HUES48 (cell line): Measurements from ENCODE around the gene KLK8.
A peak's percentile ranks its signal among the peaks of the same experiment; 100 is the strongest.
"Not testable (repeated sequence)": the region's sequence is repeated elsewhere in the genome, so short reads cannot be mapped to it uniquely, and the experiment has no call there.

ENCODE experiments used
- H3K27ac ChIP-seq: one replicate; pipeline ENCODE4 v1.7.0; 2013; ENCODE audit warnings: low read depth, low read length, inconsistent platforms
- H3K27me3 ChIP-seq: 2 replicates; pipeline ENCODE4 v1.6.1; 2013; ENCODE audit warnings: mild to moderate bottlenecking, low read length; ENCODE audit not compliant: control insufficient read depth, insufficient read depth
- H3K36me3 ChIP-seq: 2 replicates; pipeline ENCODE4 v1.6.1; 2013; ENCODE audit warnings: low read length; ENCODE audit not compliant: control insufficient read depth, insufficient read depth
- H3K4me1 ChIP-seq: 2 replicates; pipeline ENCODE4 v1.6.1; 2013; ENCODE audit warnings: mild to moderate bottlenecking, low read length; ENCODE audit not compliant: control insufficient read depth, insufficient read depth
- H3K4me3 ChIP-seq: 2 replicates; pipeline ENCODE4 v1.5.1; 2013; ENCODE audit warnings: mild to moderate bottlenecking, low read depth, low read length
- H3K9ac ChIP-seq: 2 replicates; pipeline ENCODE4 v1.6.1; 2013; ENCODE audit warnings: mild to moderate bottlenecking, low read depth, low read length, moderate library complexity
- H3K9me3 ChIP-seq: 2 replicates; pipeline ENCODE4 v1.6.1; 2013; ENCODE audit warnings: low read length; ENCODE audit not compliant: control insufficient read depth, insufficient read depth

Gene KLK8

DNA sequence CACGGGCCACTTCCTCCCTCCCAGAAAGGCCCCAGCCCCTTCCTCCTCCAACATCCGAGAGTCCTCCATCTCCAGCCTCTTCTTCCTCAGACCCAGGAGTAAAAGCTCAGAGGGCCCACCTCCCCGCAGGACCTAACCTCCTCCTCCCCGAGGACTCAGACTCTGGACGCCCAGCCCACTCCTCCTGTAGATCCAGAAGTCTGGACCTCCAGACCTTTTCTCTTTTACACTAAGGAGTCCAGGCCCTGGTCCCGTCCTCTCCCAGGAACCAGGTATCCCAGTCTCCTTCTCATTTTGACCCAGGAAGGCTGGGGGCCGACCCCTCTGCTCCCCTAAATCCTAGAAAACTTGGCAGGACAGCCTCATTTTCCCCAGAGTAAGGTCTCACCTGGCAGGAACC, 1.9 kb upstream of the KLK8 start:
- no peaks in the 10 kb centered on the region for H3K36me3 ChIP-seq
- H3K9ac ChIP-seq, result no peak overlapping the region
- H3K4me3 ChIP-seq, result no peak overlapping the region
- H3K9me3 ChIP-seq, result no peaks in the 10 kb centered on the region
- no peak overlapping the region for H3K27ac ChIP-seq
- H3K27me3 ChIP-seq, result no peaks in the 10 kb centered on the region
- peaks cover 9% of the 10 kb centered on the region; the same call in 1 of the 2 replicates for H3K4me1 ChIP-seq

DNA sequence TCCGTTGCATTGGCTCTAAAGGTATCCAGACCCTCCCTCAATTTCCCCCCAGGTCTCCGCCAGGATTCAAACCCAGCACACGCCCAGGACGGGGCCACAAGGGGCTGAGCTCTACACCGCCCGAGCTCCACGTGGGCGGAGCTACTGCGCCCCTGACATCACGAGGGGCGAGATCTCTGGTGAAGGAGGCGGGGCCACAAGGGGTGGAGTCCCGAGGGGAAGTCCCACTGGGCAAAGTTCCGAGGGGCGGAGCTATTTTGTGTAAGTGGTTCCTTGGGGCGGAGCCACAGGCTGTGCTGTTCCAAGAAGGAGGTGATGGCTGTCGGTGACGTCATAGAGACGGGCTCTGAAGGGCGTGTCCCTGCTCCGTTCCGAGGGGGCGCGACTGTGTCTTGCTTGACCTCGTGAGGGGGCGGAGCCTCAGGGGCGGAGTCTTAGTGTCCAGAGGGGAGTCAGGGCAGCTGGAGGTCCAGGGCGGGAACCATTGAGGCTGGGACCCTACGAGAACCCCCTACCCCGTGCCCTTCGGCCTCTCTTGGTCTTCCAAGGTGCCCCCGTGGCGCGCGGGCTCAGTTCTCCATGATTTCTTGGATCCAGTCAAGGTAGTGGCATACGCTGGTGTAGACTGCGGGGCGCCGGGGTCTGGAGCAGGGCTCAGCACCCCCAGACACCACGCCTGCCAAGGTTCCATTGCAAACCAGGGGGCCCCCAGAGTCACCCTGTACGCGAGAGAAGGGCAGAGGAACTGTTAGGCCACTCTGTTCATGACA, 1.3 kb upstream of the KLK8 start:
- H3K9me3 ChIP-seq, result no peaks in the 10 kb centered on the region
- H3K4me3 ChIP-seq, result peak overlapping the region; percentile 52; the same call in 1 of the 2 replicates
- peaks cover 9% of the 10 kb centered on the region; the same call in 1 of the 2 replicates for H3K4me1 ChIP-seq

DNA sequence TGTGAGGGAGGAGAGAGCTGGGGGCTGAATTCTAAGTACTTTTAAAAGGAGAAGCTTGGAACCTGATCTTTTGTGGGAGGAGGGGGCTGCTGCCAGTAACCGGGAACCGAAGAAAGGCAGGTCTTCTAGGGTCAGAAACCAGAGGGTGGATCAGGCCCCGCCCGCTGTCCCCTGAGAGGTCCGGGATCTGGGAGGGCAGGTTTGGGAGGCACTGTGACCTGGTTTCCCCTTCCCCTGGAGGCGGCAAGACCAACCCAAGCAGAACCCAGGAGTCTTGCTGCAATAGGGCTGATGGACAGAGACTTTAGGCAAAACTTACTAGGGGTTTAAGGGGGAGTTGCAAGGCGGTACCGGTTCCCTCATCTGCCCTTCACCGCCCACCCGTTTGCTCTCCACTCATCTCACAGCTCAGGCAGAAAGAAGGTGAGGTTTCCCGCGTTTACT, 707 bp upstream of the KLK8 start:
- Histone ChIP-seq H3K4me1 (peaks cover 9% of the 10 kb centered on the region; the same call in 1 of the 2 replicates), H3K27ac (no peak overlapping the region), H3K9me3 (no peaks in the 10 kb centered on the region), H3K4me3 (peak overlapping the region; percentile 52), H3K27me3 (no peaks in the 10 kb centered on the region), H3K36me3 (no peaks in the 10 kb centered on the region), H3K9ac (no peak overlapping the region)

More for the DNA sequence above, 1.3 kb upstream of the KLK8 start:
- Histone ChIP-seq H3K27ac (no peak overlapping the region), H3K27me3 (no peaks in the 10 kb centered on the region), H3K36me3 (no peaks in the 10 kb centered on the region), H3K9ac (no peak overlapping the region)

DNA sequence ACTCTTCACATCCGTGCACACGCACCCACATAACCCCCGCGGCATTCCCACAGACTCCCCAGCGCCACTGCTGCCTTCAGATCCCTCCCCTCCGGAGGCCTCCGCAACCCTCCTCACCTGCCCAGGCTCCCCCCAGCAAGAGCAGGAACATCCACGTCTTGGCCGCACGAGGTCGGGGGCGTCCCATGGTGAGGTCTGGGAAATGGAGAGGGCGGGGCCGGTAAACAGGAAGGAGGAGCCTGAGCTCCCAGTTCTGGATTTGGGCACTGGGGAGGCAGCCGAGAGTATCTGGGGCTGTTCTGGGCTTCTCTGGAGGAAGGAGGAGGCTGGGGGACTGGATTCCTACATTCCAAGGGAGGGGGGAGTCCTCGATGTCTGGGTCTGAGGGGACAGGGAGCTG, 423 bp downstream of the KLK8 start:
- Histone ChIP-seq H3K27ac (no peak overlapping the region), H3K36me3 (no peaks in the 10 kb centered on the region), H3K9ac (no peak overlapping the region), H3K27me3 (peaks cover 4% of the 10 kb centered on the region; the same call in 1 of the 2 replicates), H3K4me3 (no peak overlapping the region; the same call in 1 of the 2 replicates), H3K9me3 (no peaks in the 10 kb centered on the region), H3K4me1 (peaks cover 9% of the 10 kb centered on the region; the same call in 1 of the 2 replicates)

DNA sequence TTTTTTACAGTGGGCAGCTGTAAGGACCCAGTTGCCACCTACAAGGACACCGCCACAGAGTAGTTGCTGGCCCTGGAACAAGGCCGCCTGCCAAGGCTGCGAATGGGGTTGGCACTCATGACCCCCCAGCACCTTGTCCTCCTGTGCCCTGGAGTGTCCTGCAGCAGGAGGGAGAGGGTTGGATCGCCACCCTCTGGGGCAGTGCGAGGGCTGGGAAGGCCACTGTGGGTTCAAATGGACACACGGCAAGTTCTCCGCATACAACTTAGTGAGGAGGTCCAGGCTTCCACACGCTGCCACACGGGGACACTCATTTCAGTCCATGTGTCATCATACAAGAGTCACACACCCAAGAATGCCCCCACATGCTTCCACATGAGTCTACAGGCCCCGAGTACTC, 978 bp downstream of the KLK8 start:
- no peaks in the 10 kb centered on the region for H3K9me3 ChIP-seq
- peaks cover 4% of the 10 kb centered on the region; the same call in 1 of the 2 replicates for H3K27me3 ChIP-seq
- peaks cover 9% of the 10 kb centered on the region; the same call in 1 of the 2 replicates for H3K4me1 ChIP-seq
- no peak overlapping the region for H3K4me3 ChIP-seq
- no peak overlapping the region for H3K9ac ChIP-seq
- no peaks in the 10 kb centered on the region for H3K36me3 ChIP-seq
- no peak overlapping the region for H3K27ac ChIP-seq

DNA sequence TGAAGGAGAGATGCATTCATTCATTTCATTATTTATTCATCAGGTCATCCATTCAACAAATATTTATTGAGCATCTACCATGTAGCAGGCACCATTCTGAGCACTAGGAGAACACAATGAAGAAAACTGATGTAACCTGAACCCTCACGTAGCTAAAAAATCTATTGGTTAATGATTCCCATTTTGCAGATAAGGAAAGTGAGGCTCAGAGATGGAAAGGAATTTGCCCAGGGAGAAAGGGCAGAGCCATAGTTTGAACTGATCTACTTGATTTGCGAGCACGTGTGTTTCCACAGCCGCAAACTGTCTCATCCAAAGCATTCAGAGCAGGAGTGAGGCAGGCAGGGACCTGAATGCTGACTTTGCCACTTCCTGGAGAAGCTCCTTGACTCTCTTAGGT, 2.7 kb downstream of the KLK8 start:
- peaks cover 4% of the 10 kb centered on the region; the same call in 1 of the 2 replicates for H3K27me3 ChIP-seq
- no peaks in the 10 kb centered on the region for H3K9me3 ChIP-seq
- H3K4me3 ChIP-seq, result no peak overlapping the region
- H3K9ac ChIP-seq, result no peak overlapping the region
- H3K27ac ChIP-seq, result no peak overlapping the region
- no peaks in the 10 kb centered on the region for H3K36me3 ChIP-seq
- H3K4me1 ChIP-seq, result peaks cover 9% of the 10 kb centered on the region; the same call in 1 of the 2 replicates

DNA sequence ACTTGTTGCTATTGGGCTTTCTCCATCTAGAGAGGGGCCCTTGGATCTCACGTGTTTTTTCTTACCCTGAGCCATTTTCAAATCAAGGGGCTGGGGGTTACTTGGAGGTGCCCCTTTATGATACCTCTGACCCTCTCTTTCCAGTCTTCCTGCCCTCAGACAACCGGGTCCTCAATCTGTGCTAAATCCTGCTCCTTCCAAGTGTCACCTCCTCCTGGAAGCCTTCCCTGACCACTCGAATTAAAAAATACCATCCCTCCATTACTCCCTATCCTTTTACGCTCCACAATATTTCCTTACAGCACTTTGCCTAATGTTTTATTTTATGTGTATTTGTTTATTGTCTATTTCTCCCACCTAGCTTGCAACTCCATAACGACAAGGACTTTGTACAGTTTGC, 3.3 kb downstream of the KLK8 start:
- no peak overlapping the region for H3K4me3 ChIP-seq
- peaks cover 4% of the 10 kb centered on the region; the same call in 1 of the 2 replicates for H3K27me3 ChIP-seq
- no peaks in the 10 kb centered on the region for H3K36me3 ChIP-seq
- no peak overlapping the region for H3K27ac ChIP-seq
- peaks cover 9% of the 10 kb centered on the region; the same call in 1 of the 2 replicates for H3K4me1 ChIP-seq
- H3K9ac ChIP-seq, result no peak overlapping the region
- no peaks in the 10 kb centered on the region for H3K9me3 ChIP-seq

DNA sequence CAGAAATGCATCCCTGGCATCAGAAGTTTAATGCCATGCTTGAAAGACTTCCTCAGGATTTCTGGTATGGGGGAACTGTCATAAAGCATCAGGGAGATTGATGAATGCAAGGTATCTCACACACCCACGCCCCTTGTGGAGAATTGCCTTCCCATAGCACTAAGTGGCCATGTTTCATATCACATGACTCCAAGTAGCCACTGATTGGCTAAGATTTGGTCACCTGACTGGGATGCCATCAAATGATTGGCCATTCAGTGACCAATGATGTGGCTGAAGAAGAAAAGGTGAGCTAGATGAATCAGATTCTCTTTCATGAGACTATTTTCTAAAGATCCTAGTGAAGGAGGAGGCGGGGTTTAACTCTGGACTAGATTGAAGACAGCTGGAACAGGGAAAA, 7.3 kb downstream of the KLK8 start:
- H3K9me3 ChIP-seq, result no peaks in the 10 kb centered on the region
- H3K4me1 ChIP-seq, result no peaks in the 10 kb centered on the region
- H3K36me3 ChIP-seq, result no peaks in the 10 kb centered on the region
- H3K27me3 ChIP-seq, result peaks cover 4% of the 10 kb centered on the region; the same call in 1 of the 2 replicates
- H3K9ac ChIP-seq, result no peak overlapping the region
- no peak overlapping the region for H3K27ac ChIP-seq
- no peak overlapping the region for H3K4me3 ChIP-seq

DNA sequence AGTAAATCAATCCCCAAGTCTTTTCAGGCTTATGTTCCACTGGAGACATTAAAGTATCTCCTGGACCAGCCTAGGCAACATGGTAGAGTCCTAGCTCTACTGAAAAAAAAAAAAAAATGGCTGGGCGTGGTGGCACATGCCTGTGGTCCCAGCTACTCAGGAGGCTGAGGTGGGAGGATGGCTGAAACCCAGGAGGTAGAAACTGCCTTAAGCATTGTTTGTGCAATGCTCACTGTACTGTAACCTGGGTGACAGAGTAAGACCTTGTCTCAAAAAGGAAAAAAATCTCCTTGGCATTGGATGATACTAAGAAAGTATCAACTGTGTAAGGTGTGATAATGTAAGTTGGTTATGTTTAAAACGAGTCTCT, 8.8 kb downstream of the KLK8 start:
- H3K4me1 ChIP-seq, result no peaks in the 10 kb centered on the region
- no peak overlapping the region for H3K27ac ChIP-seq
- H3K27me3 ChIP-seq, result peaks cover 9% of the 10 kb centered on the region; the same call in 1 of the 2 replicates
- H3K4me3 ChIP-seq, result no peak overlapping the region
- no peak overlapping the region for H3K9ac ChIP-seq
- no peaks in the 10 kb centered on the region for H3K36me3 ChIP-seq
- H3K9me3 ChIP-seq, result no peaks in the 10 kb centered on the region

DNA sequence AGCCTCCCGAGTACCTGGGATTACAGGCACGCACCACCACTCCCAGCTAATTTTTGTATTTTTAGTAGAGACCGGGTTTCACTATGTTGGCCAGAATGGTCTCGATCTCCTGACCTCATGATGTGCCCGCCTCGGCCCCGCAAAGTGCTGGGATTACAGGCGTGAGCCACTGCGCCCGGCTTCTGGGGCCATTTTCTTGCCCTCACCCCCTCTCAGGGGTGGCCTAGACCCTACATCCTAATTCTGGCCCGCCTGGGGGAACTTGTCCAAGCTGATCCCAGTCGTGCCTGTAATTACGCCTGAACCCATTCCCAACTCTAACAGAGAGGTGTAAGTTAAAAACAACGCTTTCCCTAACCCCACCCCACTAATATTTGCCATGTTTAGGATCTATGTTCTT, 17.0 kb downstream of the KLK8 start:
- not testable (repeated sequence) for H3K4me1 ChIP-seq, H3K4me3 ChIP-seq, H3K9me3 ChIP-seq, H3K27ac ChIP-seq, H3K9ac ChIP-seq, H3K36me3 ChIP-seq
- peaks cover 14% of the 10 kb centered on the region; the same call in 1 of the 2 replicates for H3K27me3 ChIP-seq

DNA sequence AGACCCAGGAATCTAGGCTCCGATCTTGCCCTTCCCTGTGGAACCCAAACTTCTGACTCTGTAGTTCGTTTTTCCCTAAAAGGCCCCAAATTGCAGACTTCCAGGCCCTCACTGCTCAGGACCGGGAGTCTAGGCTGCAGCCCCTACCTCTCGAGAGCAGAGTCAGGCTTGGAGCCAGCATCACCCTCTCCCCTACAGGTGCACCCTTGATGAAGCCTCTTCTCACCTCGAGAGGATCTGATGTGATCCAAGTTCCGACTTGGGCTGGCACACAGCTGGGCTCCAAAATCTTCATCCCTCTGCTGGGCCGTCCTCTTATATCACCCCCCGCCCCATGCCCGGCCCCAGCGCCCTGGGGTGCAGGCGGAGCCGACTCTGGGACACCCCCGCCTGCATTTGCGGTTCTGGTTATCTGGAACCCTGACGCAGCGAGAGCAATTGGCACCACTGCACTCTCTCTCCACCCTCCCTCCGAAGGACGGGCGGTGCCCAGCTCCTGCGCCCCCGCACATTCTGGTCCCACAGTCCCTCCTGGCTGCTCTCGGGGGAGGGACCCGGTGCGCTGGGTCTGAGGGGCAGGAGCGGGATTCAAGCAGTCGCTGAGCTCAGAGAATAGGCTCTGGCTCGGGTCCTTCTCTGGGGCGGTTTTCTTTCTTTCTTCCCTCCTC, 17.6 kb downstream of the KLK8 start, which contains the start of gene KLK7:
Gene KLK7, minus strand, starts transcription at position 293 of the 668 bp plus-strand sequence. CDS start 1,518 bp downstream, outside the sequence.
- H3K27ac ChIP-seq, result no peak within 1 kb of the TSS
- H3K9me3 ChIP-seq, result no peaks in the 10 kb centered on the region
- peaks cover 10% of the 10 kb centered on the region; the same call in 1 of the 2 replicates for H3K4me1 ChIP-seq
- H3K9ac ChIP-seq, result no peak within 1 kb of the TSS
- H3K4me3 ChIP-seq, result peak within 1 kb of the TSS; percentile 52
- H3K36me3 ChIP-seq, result no peaks in the 10 kb centered on the region
- peaks cover 13% of the 10 kb centered on the region; the same call in 1 of the 2 replicates for H3K27me3 ChIP-seq
